IPS DF 19.7 (cell line): Measurements from ENCODE around the gene ROBO4.

Experiments
- DNase-seq: peaks from one replicate; pipeline ENCODE4 v3.0.0-alpha.2; 2013; ENCODE audit warnings: low read depth, low spot score

ROBO4 gene

DNA sequence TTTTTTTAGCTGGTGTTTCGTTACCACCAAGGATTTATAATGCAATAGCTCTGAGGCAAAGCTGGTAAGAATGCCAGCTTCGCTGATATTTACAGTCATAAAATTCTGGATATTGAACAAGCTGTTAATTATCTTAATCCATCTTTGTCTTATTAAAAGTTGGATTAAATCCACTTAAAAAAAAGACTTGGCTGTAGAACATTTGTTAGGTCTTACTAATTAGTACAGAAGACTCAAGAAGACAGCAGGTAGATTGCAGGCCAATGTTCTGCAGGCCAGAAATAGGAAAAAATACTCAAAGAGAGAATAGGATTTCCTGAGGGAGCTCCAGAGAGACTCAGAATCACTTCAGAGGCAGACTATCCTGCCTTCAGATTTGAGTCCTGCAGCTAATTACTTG is 7.5 kb downstream of the ROBO4 start:
- no peak for DNase-seq

DNA sequence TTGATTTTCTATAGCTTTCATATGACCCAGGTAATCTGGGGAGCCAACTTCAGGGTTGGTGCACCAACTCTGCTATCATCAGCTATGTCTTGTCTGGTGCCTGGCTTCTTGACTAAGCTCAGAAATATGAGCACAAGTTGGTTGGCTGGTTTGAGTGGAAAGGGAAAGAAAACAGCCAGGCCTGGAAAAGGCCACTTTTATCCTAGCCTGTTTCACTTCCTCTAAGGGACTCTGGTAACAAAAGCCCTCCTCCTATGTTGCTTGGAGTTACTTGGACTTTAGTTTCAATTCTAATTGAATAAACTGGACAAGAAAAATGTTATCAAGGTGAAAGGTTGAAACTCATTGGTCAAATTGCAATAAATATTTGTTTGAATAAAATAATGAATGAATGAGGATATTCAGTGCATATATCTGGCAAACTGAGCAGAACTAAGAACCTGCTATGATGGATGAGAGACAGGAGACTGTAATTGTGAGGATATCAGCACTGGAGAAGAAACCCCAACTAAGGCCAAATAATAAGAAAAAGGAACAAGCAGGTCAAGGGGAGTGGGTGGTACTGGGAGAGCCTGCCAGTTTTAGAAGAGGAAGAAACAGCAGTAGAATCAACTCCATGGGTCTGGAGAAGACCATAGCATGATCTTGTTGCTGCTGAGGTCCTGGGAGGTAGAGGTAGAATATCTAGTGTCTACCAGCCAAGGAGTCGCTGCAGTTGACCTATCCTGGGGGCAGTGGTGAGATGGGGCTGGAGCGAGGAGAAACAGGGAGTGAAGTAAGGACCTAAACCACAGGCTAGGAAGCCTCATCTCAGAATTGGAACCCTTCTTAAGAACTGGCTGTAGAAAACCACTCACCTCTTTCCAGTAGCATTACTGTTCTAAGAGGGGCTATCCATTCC is 8.2 kb downstream of the ROBO4 start:
- no peak for DNase-seq

DNA sequence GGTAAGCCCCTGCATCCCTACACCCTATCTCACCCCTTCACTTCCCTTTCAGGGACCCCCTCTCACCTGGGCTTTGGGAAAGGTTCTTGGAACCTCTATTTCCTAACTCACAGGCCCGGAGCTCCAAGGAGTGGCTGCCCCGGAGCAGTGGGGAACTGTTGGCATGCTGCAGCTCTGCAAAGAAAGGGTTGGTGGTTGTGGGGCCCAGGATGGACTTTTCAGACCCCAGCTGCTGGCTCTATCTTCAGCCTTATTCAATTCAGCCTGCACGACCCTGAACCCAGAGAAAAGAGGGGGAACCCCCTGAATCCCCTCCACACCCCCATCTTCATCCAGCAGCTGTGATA is 10.0 kb downstream of the ROBO4 start:
- DNase-seq = no peak

DNA sequence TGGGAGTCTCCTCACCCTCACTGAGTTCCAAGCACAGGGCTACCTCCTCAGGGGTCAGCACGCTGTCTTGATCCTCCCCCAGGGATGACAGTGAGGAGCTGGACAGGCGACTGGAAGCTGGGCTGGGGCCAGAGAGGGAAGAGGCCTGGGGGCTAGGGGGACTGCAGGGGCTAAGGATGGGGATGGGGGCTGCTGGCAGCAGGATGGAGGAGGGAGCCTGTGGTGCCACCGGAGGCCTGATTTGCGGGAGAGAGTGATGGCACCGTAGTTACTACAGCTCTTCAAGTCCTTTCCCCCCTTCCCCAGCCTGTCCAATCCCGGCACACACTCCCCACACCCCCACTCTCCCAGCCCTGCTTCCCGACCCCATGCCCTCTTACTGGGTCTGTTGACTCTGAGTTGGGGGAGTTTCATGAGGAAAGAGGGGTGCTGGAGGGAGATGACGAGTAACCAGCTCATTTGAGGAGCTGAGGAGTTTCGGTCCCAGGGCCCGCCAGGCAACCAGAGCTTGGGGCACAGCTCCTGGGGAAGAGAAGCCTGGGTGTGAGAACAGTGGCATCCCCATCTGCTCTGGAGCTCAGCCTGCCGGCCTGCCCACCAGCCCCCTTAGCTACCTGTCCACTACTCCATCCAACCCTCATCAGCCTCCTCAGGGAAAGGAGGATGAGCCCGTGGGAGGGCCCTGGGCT is 10.5 kb downstream of the ROBO4 start:
- DNase-seq = no peak

DNA sequence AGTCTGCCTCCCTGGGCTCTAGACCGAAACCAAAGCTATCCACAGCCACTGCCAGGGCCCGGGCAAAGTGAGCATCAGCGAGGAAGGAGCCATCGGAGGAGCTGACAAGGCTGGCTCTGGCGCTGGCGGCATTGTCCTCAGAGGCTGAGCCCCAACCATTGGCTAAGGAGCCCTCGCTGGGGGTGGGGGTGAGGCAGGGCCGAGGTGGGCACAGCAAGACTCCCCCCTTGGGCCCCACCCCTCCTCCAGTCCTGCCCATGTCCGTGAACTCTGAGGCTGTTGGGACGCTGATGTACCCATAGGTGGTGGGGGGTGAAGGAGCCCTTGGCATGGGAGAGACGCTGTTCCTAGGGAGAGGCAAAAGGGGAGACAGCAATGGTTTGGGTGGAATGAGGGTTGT is 11.2 kb downstream of the ROBO4 start:
- no peak for DNase-seq

DNA sequence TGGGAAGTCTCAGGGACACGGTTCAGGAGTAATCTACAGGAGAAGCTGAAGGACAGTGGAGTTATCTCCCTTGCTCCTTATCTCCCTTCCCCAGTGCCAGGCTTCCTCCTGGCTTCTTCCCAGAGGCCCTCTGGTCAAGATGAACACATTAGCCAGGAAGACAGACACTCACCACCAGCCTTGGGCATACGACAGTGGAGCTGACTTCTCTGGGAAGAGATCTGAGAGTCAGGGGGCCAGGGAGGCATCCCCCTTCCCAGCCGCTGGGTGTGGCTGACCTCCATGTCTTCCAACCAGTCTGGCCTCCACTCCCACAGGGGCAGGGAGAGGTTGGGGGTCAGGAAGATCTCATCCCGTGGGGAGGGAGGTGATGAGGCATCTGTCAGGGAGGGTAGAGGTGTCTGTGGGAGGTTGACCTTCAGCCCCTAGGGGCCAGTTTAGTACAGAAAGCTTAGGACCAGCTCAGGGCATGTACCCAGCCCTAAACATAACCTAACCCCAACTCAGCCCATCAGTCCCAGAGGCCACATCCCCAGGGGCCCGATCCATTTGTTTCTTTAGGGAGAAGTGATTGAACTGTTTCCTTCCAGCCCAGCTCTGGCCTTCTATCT is 12.7 kb downstream of the ROBO4 start:
- DNase-seq = no peak

DNA sequence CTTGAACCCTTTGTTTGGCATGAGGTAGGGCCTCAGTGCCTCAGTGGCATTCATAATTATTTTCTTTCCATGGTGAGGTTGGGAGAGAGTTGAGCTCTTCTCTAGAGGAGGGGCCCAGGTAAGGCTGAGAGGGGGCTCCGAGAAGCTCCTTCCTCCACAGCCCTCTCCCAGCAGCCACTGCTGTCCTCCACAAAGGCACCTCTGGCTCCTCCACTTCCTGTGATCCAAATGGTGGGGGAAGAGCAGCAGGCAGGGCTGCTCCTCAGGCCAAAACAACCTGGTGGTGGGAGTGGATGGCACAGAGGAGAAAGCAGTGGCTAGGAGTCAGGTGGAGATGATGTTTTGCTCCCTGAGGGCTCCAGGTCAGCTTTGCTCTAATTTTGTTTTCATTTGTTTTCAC is 13.3 kb downstream of the ROBO4 start:
- DNase-seq = no peak

DNA sequence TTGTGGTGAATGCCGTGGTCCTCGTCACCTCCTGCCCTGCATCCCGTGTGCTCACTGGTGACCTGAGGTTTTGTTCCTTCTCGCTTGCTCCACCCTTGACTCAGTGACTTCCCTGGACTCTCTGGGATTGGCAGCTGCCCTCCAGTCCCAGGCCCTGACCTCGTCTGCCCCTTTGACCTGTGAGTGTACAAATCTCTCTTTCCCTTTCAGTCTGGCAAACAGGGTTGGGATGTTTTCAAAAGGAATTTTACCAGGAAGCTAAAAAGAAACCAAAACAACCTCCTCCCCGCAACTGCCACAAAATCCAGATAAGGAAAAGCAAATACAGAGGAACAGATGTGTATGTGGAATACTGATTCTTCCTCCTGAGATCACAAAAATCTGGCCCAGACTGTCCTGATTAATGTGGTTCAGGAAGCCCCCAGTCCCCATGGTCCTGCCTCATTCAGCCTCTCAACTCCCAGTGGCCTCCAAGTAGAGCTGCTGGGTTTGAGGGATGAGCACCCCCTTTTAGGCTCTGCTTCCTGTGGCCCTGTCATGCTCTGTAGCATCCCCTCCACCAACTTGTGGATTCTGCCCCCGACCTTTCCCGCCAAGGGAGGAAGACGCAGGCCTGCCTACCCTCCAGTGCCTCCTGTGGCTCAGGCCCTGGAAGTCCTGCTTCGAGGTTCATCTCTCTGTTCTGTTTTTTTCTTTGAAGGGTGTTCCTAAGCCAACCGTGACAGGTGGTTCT is 15.2 kb downstream of the ROBO4 start:
- no peak for DNase-seq

DNA sequence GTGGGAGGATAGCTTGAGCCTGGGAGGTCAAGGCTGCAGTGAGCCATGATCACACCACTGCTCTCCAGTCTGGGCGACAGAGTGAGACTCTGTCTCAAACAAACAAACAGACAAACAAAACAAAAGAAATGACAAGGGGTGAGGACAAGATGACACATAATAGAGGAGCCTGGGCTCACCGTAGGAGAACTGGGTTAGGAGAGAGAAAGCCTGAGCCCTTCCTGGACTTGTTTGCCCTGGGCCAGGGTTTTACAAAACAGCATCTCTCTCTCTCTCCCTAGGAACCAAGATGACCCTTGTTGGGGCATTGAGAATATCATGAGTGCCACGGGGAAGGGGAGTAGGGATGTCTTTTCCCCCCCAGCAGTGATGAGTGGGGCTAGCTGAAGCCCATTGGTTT is 16.7 kb downstream of the ROBO4 start:
- no peak for DNase-seq

DNA sequence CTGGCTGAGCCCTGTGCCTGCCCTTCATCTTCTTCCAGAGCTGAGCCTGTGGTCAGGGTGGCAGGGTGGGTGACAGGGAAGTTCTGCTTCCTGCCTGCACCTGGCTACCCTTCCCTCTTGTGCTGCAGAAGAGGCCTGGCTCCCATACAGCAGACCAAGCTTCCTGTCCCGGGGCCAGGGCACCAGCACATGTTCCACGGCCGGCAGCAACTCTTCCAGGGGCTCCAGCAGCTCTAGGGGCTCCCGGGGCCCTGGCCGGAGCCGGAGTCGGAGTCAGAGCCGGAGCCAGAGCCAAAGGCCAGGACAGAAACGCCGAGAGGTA is 17.4 kb downstream of the ROBO4 start:
- no peak for DNase-seq

DNA sequence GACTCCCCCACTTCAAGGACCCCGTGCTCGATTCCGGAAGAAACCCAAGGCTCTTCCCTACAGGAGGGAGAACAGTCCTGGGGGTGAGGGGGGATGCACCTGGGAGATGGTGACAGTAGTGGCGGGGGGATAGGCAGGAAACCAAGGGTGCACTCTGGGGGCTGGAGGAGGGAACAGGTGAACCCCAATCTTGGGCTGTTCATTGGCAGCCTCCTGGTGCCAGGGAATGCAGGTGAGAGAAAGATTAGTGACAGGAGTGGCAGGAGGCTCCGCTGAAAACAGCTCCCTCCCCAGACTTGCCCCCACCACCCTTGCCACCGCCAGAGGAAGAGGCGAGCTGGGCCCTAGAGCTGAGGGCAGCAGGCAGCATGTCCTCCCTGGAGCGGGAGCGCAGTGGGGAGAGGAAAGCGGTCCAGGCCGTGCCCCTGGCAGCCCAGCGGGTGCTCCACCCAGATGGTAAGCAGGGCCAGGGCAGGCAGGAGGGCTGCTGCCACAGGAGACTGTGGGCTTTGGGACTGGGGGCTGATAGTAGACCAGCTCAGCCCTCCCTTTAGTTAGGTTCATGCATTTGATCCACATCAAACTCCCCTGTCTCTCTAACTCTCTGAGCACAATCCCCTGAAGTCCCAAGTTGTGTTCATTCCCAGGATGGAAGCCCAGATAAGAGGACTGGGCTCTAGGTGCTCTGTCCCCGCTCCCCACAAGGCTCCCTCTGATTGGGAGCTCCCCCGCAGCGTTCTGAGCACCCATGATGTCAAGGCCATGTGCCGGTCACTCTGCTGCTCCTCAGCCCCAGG is 18.0 kb downstream of the ROBO4 start:
- DNase-seq = no peak

DNA sequence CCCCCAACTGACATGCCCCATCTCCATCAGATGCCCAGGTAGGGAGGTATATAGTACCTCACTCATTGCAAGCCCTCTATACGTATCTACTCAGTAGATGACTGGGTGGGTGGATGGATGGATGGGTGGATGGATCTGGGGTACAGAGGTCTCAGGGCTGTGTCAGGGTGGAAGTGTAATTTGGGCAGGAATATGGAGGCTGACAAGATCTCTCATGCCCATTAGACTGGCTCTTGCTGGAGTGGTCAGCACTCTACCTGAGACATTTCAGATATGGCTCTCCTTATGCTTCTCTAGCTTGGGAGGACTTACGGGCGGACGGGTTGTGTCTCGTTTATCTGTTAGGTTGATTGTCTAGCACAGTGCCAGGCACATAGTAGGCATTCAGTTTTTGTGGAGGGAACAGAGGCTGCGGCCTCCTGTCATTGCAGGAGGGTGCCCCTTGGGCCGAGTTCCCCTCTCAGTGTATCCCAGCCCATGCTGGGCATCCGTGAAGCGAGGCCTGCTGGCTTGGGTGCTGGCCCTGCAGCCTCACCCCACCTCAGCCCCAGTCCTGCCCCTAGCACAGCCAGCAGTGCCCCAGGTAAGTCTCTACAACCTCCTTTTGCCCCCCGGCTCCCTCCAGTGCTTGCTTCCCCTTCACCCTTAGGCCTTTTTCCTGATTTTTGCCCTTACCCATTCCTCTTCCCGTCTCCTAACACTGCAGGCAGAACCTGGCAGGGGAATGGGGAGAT is 18.7 kb downstream of the ROBO4 start:
- DNase-seq = no peak

DNA sequence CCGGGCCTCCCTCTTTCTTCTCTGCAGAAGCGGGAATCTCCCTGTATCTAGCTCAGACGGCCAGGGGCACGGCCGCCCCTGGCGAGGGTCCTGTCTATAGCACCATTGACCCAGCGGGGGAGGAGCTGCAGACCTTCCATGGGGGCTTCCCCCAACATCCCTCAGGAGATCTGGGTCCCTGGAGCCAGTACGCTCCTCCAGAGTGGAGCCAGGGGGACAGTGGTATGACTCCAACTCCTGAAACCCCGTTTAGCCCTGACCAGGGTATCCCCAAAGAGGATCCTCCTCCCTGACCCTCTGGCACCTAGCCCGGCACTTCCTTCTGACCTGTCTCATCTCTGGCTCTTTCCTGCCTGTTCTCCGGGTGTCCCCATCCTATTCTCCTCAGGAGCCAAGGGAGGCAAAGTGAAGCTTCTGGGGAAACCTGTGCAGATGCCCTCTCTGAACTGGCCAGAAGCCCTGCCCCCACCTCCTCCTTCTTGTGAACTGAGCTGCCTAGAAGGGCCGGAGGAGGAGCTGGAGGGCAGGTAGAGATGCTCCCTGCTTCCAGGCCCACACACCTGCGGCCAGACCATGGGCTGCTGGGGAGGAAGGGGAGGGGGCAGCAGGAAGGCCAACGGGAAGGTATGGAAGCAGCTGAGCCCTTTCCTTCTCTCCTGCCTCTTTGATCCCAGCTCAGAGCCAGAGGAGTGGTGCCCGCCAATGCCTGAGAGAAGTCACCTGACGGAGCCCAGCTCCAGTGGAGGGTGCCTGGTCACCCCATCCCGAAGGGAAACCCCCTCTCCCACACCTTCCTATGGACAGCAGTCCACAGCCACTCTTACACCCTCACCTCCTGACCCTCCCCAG is 19.5 kb downstream of the ROBO4 start:
- DNase-seq = no peak

DNA sequence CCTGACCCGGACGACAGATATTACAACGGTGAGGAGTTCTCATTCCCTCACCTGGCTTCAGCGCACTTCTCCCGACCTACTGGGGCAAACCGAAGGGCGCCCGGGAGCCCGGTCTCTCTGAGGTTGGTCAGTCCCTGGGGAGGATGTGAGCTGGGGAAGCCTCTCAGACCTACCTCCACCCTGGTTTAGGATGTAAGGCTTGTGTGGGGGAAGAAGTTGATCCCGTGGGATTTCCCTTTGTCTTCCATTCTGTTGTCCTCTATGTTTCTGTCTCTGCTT is 20.1 kb downstream of the ROBO4 start:
- DNase-seq = no peak

DNA sequence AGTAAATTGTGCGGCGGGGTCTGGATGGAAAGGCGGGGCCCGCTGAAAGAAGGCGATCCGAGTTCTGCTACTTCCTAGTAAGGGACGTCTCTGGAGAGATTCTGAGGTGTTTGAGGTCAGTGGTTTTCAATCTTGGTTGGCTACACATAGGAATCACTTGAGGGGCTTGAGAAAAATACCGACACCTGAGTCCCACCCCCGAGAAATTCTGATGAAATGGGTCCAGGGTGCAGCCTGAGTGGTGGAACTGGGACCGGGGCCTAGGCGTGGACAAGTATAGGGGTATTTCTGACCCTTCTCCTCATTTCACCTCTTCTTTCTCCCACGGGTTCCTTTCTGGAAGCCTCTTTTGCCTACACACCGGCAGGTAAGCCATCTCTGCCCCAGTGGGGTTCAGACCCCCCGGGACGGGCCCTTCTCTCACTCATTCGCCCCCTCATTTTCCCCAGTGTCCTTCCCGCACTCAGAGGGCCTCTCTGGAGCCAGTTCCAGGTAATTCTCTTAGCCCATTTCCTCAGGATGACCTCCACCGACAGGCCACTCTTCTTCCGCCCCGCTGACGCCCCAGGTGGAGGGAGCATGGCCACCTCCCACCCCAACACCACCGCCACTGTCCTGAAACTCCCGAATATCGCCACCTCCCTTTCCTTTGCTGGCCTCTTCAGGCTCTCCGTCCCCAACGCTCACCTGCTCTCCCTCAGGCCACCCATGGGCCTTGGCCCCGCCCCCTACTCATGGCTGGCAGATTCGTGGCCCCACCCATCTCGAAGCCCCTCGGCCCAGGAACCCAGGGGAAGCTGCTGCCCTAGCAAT is 20.6 kb downstream of the ROBO4 start:
- no peak for DNase-seq

DNA sequence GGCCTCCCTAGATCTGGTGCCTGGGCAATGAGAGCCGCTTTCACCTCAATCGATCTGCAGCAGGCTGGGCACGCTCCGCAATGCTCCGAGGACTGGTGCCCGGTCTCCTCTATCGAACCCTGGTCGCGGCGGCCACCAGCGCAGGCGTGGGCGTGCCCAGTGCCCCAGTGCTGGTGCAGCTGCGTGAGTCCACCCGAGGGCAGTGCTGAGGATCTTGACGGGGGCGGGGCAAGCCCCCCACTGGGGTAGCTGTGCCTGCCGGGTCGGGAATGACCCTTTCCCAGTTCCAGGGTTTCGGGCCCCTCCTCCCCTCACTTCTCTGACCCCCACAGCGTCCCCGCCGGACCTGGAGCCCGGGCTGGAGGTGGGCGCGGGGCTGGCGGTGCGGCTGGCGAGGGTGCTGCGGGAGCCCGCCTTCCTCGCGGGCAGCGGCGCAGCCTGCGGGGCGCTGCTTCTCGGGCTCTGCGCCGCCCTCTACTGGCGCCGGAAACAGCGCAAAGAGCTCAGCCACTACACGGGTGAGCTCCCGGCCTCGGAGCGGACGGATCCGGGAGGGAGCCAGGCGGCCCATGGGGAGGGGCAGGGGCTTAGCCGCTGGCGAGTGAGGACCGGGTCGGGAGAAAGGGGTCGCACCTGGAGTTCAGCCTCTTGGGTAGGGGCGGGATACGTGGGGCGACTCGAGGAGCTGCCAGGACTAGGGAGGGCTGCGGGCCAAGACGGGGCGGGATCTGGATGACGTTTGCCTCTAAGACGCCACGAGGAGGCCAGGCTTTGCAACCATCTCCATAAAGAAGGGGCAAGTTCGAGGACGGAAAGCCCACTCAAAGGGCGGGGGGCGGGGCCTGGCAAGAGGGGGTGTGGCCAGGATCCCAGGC is 21.5 kb downstream of the ROBO4 start:
- peak; percentile 80 for DNase-seq

DNA sequence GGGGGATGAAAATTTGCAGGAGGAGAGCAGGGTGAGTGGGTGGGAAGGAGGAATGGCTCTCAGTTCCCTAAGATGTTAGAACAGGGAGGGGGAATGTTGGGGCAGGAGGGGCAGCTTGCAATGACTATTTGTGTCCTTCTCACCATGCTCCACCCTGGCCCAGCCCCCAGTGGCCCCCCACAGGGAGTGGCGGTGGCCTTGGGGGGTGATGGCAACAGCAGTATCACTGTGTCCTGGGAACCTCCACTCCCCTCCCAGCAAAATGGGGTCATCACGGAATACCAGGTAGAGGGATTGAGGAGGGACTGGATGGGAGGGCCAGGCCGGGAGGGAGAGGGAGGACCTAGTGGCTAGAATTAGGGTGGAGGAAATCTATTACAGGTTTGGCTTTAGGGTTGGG is 22.3 kb downstream of the ROBO4 start:
- DNase-seq = no peak

DNA sequence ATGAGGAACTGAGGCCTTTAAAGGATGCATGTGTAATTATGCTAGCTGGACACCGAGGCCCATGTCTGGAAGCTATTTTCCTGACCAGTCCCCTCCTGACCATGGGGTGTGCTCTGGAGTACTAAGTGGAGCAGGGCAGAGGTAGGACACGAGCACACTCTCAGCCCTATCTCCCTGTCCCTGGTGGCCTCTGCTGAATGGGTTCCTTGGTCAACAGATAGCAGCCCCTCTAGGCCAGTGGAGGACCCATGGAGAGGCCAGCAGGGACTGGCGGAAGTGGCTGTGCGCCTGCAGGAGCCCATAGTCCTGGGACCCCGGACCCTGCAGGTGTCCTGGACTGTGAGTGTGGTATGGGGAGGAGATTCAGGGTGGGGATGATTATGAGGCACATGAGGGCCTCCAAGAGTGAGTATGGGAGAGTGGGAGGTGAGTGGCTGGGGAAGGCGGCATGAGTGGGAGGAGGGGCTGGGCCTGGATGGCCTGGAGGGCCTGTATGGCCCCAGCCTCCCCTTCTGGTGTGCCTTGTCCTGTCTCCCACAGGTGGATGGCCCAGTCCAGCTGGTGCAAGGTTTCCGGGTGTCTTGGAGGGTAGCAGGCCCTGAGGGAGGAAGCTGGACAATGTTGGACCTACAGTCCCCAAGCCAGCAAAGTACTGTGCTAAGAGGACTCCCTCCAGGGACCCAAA is 23.0 kb downstream of the ROBO4 start:
- no peak for DNase-seq
